Osteocyte (in vitro differentiated cells): ENCODE data around the gene RB1. TPM values are rescaled to one million over a fixed set of nuclear protein-coding genes. Genes with fewer than 3 reads are reported as not detected.

Source experiments
- DNase-seq: peaks from one replicate; pipeline ENCODE4 v3.0.0; 2021; ENCODE audit warnings: mixed read lengths; ENCODE audit not compliant: unreplicated experiment; ENCODE audit errors: extremely low spot score
- H3K27ac Mint-ChIP-seq: one replicate; pipeline ENCODE4 v1.8.0; 2021; ENCODE audit warnings: mild to moderate bottlenecking, mixed read lengths; ENCODE audit not compliant: unreplicated experiment
- H3K27me3 Mint-ChIP-seq: one replicate; pipeline ENCODE4 v1.8.0; 2021; ENCODE audit warnings: mixed read lengths; ENCODE audit not compliant: unreplicated experiment
- H3K36me3 Mint-ChIP-seq: one replicate; pipeline ENCODE4 v1.8.0; 2021; ENCODE audit warnings: mixed read lengths; ENCODE audit not compliant: unreplicated experiment
- H3K4me1 Mint-ChIP-seq: one replicate; pipeline ENCODE4 v1.8.0; 2021; ENCODE audit warnings: mixed read lengths; ENCODE audit not compliant: unreplicated experiment
- H3K4me3 Mint-ChIP-seq: one replicate; pipeline ENCODE4 v1.8.0; 2021; ENCODE audit warnings: mild to moderate bottlenecking, moderate library complexity, mixed read lengths; ENCODE audit not compliant: unreplicated experiment
- H3K9me3 Mint-ChIP-seq: one replicate; pipeline ENCODE4 v1.8.0; 2021; ENCODE audit warnings: mixed read lengths; ENCODE audit not compliant: unreplicated experiment
- total RNA-seq: library from RNA; stranded (reverse); gene quantifications from 2 replicates; pipeline ENCODE4 v1.2.1, GENCODE V29; 2021
- TF ChIP-seq, protein P1 (sequence below): fragments of 200-600 bp; sonication (generic); IDR thresholded peaks from 2 replicates; pipeline ENCODE4 v1.5.0; 2021; ENCODE audit warnings: antibody characterized with exemption, mild to moderate bottlenecking, moderate library complexity

RB1 gene
- total RNA-seq, 1 donor from 2014 or later, result 42.3 TPM

- Mint-ChIP-seq H3K9me3 (peaks cover 10% of the 10 kb centered on the region), H3K4me3 (no peak overlapping the region), H3K27ac (no peak overlapping the region), H3K27me3 (no peaks in the 10 kb centered on the region), H3K4me1 (no peaks in the 10 kb centered on the region), H3K36me3 (peaks cover 37% of the 10 kb centered on the region)
- no peak for DNase-seq
- TF ChIP-seq, protein P1, sequence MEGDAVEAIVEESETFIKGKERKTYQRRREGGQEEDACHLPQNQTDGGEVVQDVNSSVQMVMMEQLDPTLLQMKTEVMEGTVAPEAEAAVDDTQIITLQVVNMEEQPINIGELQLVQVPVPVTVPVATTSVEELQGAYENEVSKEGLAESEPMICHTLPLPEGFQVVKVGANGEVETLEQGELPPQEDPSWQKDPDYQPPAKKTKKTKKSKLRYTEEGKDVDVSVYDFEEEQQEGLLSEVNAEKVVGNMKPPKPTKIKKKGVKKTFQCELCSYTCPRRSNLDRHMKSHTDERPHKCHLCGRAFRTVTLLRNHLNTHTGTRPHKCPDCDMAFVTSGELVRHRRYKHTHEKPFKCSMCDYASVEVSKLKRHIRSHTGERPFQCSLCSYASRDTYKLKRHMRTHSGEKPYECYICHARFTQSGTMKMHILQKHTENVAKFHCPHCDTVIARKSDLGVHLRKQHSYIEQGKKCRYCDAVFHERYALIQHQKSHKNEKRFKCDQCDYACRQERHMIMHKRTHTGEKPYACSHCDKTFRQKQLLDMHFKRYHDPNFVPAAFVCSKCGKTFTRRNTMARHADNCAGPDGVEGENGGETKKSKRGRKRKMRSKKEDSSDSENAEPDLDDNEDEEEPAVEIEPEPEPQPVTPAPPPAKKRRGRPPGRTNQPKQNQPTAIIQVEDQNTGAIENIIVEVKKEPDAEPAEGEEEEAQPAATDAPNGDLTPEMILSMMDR, result no peak
Measured at GRCh38 chr13:48317511-48318376, 14.2 kb downstream of the RB1 start.

DNA sequence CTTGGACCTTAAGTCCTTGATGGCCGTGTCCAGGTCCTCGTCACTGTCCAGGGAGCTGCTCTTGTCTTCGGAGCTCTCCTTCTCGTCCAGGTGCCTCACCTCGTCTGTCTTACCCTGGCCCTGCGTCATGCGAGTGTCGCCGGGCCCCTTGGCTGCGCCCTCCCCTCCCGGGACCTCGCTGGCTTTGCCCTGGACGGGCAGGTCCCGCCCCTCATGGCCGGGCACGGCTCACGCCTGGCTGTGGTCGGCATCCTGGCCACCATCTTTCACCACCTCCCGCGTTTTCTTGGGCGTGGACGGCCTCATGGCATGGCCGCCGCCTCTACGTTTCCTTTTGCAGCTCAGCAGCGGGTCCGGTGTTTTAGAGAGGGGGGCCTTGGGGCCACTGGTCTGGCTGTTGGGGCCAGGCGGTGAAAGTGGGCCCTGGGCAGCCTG, 14.8 kb downstream of the RB1 start:
- no peaks in the 10 kb centered on the region for H3K27me3 Mint-ChIP-seq
- TF ChIP-seq, protein P1, result no peak
- DNase-seq, result no peak
- H3K9me3 Mint-ChIP-seq, result peaks cover 10% of the 10 kb centered on the region
- no peak overlapping the region for H3K27ac Mint-ChIP-seq
- no peak overlapping the region for H3K4me3 Mint-ChIP-seq
- H3K36me3 Mint-ChIP-seq, result peaks cover 34% of the 10 kb centered on the region
- H3K4me1 Mint-ChIP-seq, result no peaks in the 10 kb centered on the region

- Mint-ChIP-seq H3K4me3 (no peak overlapping the region), H3K27me3 (no peaks in the 10 kb centered on the region), H3K36me3 (peaks cover 34% of the 10 kb centered on the region), H3K4me1 (no peaks in the 10 kb centered on the region), H3K9me3 (peaks cover 10% of the 10 kb centered on the region), H3K27ac (no peak overlapping the region)
- no peak for DNase-seq
- TF ChIP-seq, protein P1, result no peak
Measured at GRCh38 chr13:48318821-48319511, 15.4 kb downstream of the RB1 start.

DNA sequence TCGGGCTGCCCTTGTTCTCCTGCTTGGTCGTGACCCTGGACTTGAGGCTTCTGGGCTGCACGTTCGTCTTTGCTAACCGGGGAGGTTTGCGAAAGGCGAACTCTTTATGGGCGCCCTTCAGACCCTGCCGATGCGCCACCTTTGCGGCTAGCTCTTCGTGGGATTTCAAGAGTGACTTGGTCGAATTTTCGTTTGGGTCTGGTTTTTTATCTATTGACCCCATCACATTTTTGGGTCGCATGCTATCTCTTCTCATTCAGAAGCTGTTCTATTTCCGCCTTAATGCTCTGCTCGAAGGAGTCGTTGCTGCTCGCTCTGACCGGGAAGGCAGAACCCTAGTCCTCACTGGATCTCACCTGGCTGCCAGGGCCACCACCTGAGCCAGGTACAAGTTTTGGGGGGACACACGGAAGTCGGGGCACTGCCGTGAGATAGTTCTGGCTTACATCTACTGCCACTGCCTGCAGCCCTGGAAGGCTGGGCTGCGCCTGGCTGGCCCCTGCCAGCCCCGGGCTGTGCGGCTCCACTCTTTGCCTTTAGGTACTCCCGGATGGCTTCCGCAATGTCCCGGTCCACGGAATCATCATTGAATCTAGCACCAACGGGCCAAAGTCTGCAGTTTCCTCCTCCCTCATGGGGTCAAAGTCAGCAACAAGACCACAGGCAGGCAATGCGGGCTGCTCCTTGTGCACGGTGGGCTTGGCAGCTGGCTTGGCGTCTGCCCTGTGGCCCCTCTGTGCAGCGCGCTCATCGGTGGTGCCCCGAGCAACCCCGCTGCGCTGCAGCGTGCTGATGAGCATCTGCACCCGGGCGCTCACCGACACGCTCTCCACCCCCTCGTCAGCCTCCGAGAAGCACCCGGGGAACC, 16.2 kb downstream of the RB1 start:
- H3K4me1 Mint-ChIP-seq, result no peaks in the 10 kb centered on the region
- DNase-seq, result no peak
- H3K27ac Mint-ChIP-seq, result no peak overlapping the region
- no peak overlapping the region for H3K4me3 Mint-ChIP-seq
- H3K27me3 Mint-ChIP-seq, result no peaks in the 10 kb centered on the region
- peaks cover 10% of the 10 kb centered on the region for H3K9me3 Mint-ChIP-seq
- H3K36me3 Mint-ChIP-seq, result peaks cover 34% of the 10 kb centered on the region
- TF ChIP-seq, protein P1, result no peak
